Neutrophil (primary cell): ENCODE data around the gene FAM50B.

Experiments used
- H3K27ac ChIP-seq: fragments of 200-600 bp; sonication (generic); 2 replicates; pipeline ENCODE4 v1.5.1; 2016; ENCODE audit warnings: mild to moderate bottlenecking, moderate library complexity
- H3K27me3 ChIP-seq: fragments of 200-600 bp; sonication (generic); 2 replicates; pipeline ENCODE4 v1.6.0; 2016; ENCODE audit warnings: mild to moderate bottlenecking
- H3K36me3 ChIP-seq: fragments of 200-600 bp; sonication (generic); 2 replicates; pipeline ENCODE4 v1.5.1; 2017
- H3K4me1 ChIP-seq, 2 experiments: fragments of 200-600 bp in 1 of 2; sonication (generic) in 1 of 2; 1 replicate in 1 of 2; 2 replicates in 1 of 2; pipeline versions ENCODE4 v1.5.1 to v1.6.1; 2013 to 2016; ENCODE audit warnings: low read depth in 1 of 2, low read length in 1 of 2, mild to moderate bottlenecking in 1 of 2, moderate library complexity in 1 of 2; ENCODE audit not compliant: control insufficient read depth in 1 of 2, insufficient read depth in 1 of 2
- H3K4me3 ChIP-seq, 2 experiments: fragments of 200-600 bp in 1 of 2; sonication (generic) in 1 of 2; 1 replicate in 1 of 2; 2 replicates in 1 of 2; pipeline ENCODE4 v1.5.1; 2013 to 2016; ENCODE audit warnings: low read depth in 1 of 2, low read length in 1 of 2, mild to moderate bottlenecking in 1 of 2, moderate library complexity in 1 of 2
- H3K9me3 ChIP-seq: fragments of 200-600 bp; sonication (generic); 2 replicates; pipeline ENCODE4 v1.5.1; 2016
- TF ChIP-seq, protein P1 (sequence below): fragments of 200-600 bp; sonication (generic); IDR thresholded peaks from 2 replicates; pipeline ENCODE4 v1.5.1; 2016; ENCODE audit warnings: antibody characterized with exemption

Gene FAM50B

DNA sequence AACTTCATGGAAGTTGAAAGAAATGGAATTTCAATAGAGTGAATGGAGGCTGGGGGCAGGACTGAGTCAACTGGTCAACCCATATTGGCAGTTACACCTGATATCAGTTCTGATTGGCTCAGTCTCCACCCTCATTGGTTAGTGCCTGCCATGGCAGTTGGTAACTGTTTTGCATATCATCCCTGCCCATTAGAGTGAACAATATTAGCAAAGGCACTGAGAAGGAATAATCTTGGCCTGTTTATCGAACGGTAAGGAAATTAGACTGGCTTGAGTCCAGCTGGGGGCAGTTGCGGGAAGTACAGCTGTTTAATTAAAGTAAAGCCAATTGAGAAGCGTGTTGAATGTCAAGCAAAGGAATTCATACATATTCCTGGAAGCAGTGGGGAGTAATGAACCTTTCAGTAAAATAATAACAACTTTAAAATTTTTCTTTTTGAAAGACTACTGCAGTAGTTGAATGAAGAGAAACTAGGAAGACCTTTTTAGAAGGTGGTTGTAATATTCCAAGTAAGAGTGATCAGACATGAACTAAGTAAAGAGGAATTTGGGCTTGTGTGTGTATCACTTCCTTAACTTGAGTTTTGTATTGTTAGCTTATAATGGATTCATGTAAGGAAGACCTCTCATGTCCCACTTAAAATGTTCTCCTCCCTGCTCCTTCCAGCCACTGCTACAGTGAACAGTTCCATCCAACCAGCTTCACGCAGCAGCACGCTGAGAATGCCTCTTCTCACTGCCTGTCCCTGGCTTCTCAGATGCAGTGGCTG lies 17.2 kb upstream of the FAM50B start:
- Histone ChIP-seq H3K4me1 (no peaks in the 10 kb centered on the region), H3K4me3 (no peak overlapping the region), H3K27me3 (no peaks in the 10 kb centered on the region), H3K27ac (no peak overlapping the region), H3K9me3 (no peaks in the 10 kb centered on the region), H3K36me3 (no peaks in the 10 kb centered on the region)
- TF ChIP-seq, protein P1, sequence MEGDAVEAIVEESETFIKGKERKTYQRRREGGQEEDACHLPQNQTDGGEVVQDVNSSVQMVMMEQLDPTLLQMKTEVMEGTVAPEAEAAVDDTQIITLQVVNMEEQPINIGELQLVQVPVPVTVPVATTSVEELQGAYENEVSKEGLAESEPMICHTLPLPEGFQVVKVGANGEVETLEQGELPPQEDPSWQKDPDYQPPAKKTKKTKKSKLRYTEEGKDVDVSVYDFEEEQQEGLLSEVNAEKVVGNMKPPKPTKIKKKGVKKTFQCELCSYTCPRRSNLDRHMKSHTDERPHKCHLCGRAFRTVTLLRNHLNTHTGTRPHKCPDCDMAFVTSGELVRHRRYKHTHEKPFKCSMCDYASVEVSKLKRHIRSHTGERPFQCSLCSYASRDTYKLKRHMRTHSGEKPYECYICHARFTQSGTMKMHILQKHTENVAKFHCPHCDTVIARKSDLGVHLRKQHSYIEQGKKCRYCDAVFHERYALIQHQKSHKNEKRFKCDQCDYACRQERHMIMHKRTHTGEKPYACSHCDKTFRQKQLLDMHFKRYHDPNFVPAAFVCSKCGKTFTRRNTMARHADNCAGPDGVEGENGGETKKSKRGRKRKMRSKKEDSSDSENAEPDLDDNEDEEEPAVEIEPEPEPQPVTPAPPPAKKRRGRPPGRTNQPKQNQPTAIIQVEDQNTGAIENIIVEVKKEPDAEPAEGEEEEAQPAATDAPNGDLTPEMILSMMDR, result no peak

DNA sequence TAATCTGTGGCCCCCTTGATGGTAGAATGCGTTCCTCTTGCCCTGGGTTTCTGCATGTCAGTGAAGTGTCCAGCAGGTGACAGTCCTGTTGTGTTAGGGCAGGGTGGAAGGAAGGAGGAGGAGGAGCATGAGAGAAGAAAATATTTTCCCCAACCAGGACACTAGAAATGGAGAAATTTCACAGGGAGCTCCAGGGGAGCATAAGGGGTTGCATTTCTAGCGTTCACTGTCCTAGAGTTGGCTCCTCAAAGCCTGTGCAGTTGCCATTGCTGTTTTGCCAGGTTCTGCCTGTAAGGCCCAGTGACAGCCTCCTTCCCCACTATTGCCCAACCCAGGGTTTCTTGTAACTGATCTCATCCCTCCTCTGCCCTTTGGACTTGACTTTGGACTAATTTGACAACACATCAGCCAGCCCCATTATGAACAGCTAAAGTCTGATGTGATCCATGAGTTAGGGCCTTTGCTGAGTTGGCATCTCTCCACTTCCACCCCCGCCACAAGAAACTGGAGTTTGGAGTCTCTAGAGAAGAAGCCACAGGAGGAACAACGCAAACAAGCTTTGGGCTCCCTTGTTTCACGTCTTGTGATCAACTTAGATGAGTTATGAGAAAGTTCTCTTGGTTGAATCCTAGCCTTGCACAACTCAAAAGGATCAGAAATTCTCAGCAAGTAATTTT lies 14.0 kb upstream of the FAM50B start:
- no peaks in the 10 kb centered on the region for H3K36me3 ChIP-seq
- TF ChIP-seq, protein P1, result no peak
- no peaks in the 10 kb centered on the region for H3K4me1 ChIP-seq
- no peak overlapping the region for H3K27ac ChIP-seq
- no peaks in the 10 kb centered on the region for H3K9me3 ChIP-seq
- H3K4me3 ChIP-seq, result no peak overlapping the region
- no peaks in the 10 kb centered on the region for H3K27me3 ChIP-seq

DNA sequence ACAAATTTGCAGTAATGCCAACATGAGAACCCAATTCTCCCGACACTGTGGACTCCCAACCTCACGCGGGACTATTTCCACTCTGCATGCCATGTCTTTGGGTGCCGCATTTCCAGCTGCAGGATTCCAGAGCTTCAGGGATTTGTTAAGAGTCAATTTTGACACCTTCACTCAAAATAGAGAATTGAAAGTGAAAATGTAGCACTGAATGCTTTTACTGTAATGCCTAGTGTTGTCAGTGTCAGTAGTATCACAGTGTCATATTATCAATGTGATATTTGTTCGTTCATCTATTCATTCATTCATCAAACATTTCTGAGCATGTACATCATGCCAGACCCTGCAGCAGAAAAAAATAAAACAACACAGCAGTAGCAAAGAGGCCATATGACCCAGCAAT lies 13.4 kb upstream of the FAM50B start:
- Histone ChIP-seq H3K36me3 (no peaks in the 10 kb centered on the region), H3K27ac (no peak overlapping the region), H3K4me1 (no peaks in the 10 kb centered on the region), H3K27me3 (no peaks in the 10 kb centered on the region), H3K9me3 (no peaks in the 10 kb centered on the region), H3K4me3 (no peak overlapping the region)
- TF ChIP-seq, protein P1, result no peak

DNA sequence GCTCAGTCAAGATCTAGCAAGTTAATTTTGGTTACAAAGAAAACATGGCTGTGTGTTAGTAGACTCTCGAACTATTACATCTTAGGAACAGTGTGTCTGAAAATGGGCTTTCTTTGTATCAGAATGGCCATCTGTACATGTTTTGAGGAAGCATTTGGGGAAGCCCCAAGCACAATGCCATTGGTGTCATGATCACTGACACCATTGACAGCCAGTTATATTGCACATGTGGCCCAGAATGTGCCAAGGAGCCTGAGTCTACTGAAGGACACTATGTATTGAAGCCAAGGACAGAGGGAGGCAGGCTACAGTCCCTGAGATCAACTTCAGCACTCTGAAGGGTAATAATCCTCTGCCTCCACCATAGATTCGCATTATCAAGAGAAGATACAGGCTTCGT lies 12.6 kb upstream of the FAM50B start:
- no peaks in the 10 kb centered on the region for H3K9me3 ChIP-seq
- TF ChIP-seq, protein P1, result no peak
- no peak overlapping the region for H3K4me3 ChIP-seq
- no peaks in the 10 kb centered on the region for H3K36me3 ChIP-seq
- H3K27me3 ChIP-seq, result peaks cover 5% of the 10 kb centered on the region
- no peaks in the 10 kb centered on the region for H3K4me1 ChIP-seq
- no peak overlapping the region for H3K27ac ChIP-seq

DNA sequence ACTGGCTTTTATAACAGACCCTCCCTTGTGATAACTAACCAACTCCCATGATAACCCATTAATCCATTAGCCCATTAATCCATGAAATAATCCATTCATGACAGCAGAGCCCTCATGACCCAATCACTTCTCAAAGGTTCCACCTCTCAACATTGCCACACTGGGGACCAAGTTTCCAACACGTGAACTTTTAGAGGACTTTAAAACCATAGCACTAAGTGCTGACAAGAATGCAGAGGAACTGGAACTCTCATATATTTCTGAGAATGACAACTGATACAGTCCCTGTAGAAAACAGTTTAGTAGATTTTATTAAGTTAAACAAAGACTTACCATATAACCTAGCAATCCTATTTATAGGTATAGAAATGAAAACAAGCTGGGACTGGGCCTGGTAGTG lies 11.4 kb upstream of the FAM50B start:
- TF ChIP-seq, protein P1, result no peak
- H3K36me3 ChIP-seq, result no peaks in the 10 kb centered on the region
- H3K9me3 ChIP-seq, result no peaks in the 10 kb centered on the region
- no peaks in the 10 kb centered on the region for H3K4me1 ChIP-seq
- no peak overlapping the region for H3K4me3 ChIP-seq
- H3K27ac ChIP-seq, result no peak overlapping the region
- H3K27me3 ChIP-seq, result peaks cover 15% of the 10 kb centered on the region
